ENCODE results near the gene POC1A. TPM values are rescaled to one million over a fixed set of nuclear protein-coding genes. Genes with fewer than 3 reads are reported as not detected.

POC1A gene
- total and polyA plus RNA-seq, 2 donors (not counting 1 experiment from before 2014, with no cell fraction given), result 1.7 to 2.8 TPM

- no peak overlapping the region for H3K4me3 Mint-ChIP-seq
- WGBS (ENCODE audit: insufficient coverage), result 88% methylated on average over 3 of the region's 4 CpGs
- H3K79me2 ChIP-seq (ENCODE audit: control insufficient read depth, insufficient read depth, low read length), result no peaks in the 10 kb centered on the region
- DNase-seq (no peak), ATAC-seq (ENCODE audit: low read depth) (no peak)
- no peaks in the 10 kb centered on the region for H3K27me3 Mint-ChIP-seq
- H3K9me3 Mint-ChIP-seq (ENCODE audit: insufficient read depth), result no peaks in the 10 kb centered on the region
- H3K27ac ChIP-seq (ENCODE audit: low read length in 2 of 2), result no peak overlapping the region
- no peak overlapping the region for H3K4me3 ChIP-seq (ENCODE audit: control extremely low read depth in 1 of 5, extremely low read depth in 1 of 5, insufficient read depth in 1 of 5, low read depth in 2 of 5, low read length in 4 of 5)
- ChIA-PET CTCF (no interaction called here), POLR2A (no interaction called here)
- H3K4me1 ChIP-seq (ENCODE audit: control insufficient read depth in 2 of 2, insufficient read depth in 2 of 2, low read length in 2 of 2), result no peaks in the 10 kb centered on the region
- intact Hi-C loops (cut with micrococcal nuclease), result no loop called here
- H3K27me3 ChIP-seq (replicated peaks in 1 of 4; ENCODE audit: control extremely low read depth in 1 of 4, control insufficient read depth in 3 of 4, insufficient read depth in 4 of 4, low read length in 3 of 4), result no peaks in the 10 kb centered on the region
- no peaks in the 10 kb centered on the region for H4K20me1 ChIP-seq (ENCODE audit: control insufficient read depth, insufficient read depth, low read length, poor library complexity, severe bottlenecking)
- H3K27ac Mint-ChIP-seq, result no peak overlapping the region
- no peak overlapping the region for H2AFZ ChIP-seq (ENCODE audit: insufficient read depth, low read depth, low read length, poor library complexity, severe bottlenecking)
- H3K9ac ChIP-seq (ENCODE audit: low read length), result no peak overlapping the region
- TF ChIP-seq EZH2 (IDR thresholded peaks at IDR 0.05; ENCODE audit: borderline replicate concordance, insufficient read depth, low read depth, low read length, poor library complexity, severe bottlenecking), result no peak
- no peak for TF ChIP-seq CTCF (IDR thresholded peaks at IDR 0.05)
- no peaks in the 10 kb centered on the region for H3K36me3 ChIP-seq (replicated peaks in 1 of 2; ENCODE audit: control extremely low read depth in 1 of 2, control insufficient read depth in 1 of 2, extremely low read depth in 1 of 2, insufficient read depth in 2 of 2, low read length in 1 of 2)
- H3K4me2 ChIP-seq (replicated peaks; ENCODE audit: low read depth, low read length, poor library complexity, severe bottlenecking), result no peak overlapping the region
- H3K9me3 ChIP-seq (ENCODE audit: control extremely low read depth in 1 of 3, control insufficient read depth in 2 of 3, insufficient read depth in 1 of 3, low read length in 2 of 3), result no peaks in the 10 kb centered on the region
- H3K4me1 Mint-ChIP-seq, result no peaks in the 10 kb centered on the region
Measured at GRCh38 chr3:52182691-52183090, 28.5 kb upstream of the POC1A start.

- Mint-ChIP-seq H3K4me1 (no peaks in the 10 kb centered on the region), H3K4me3 (no peak overlapping the region), H3K27ac (no peak overlapping the region), H3K9me3 (ENCODE audit: insufficient read depth) (no peaks in the 10 kb centered on the region), H3K27me3 (no peaks in the 10 kb centered on the region)
- Histone ChIP-seq H3K79me2 (ENCODE audit: control insufficient read depth, insufficient read depth, low read length) (no peaks in the 10 kb centered on the region), H3K27me3 (replicated peaks in 1 of 4; ENCODE audit: control extremely low read depth in 1 of 4, control insufficient read depth in 3 of 4, insufficient read depth in 4 of 4, low read length in 3 of 4) (no peaks in the 10 kb centered on the region), H3K9me3 (ENCODE audit: control extremely low read depth in 1 of 3, control insufficient read depth in 2 of 3, insufficient read depth in 1 of 3, low read length in 2 of 3) (no peaks in the 10 kb centered on the region), H3K4me1 (ENCODE audit: control insufficient read depth in 2 of 2, insufficient read depth in 2 of 2, low read length in 2 of 2) (no peaks in the 10 kb centered on the region), H4K20me1 (ENCODE audit: control insufficient read depth, insufficient read depth, low read length, poor library complexity, severe bottlenecking) (no peaks in the 10 kb centered on the region), H3K4me3 (ENCODE audit: control extremely low read depth in 1 of 5, extremely low read depth in 1 of 5, insufficient read depth in 1 of 5, low read depth in 2 of 5, low read length in 4 of 5) (no peak overlapping the region), H3K9ac (ENCODE audit: low read length) (no peak overlapping the region), H3K27ac (ENCODE audit: low read length in 2 of 2) (no peak overlapping the region), H3K4me2 (replicated peaks; ENCODE audit: low read depth, low read length, poor library complexity, severe bottlenecking) (no peak overlapping the region), H2AFZ (ENCODE audit: insufficient read depth, low read depth, low read length, poor library complexity, severe bottlenecking) (no peak overlapping the region), H3K36me3 (replicated peaks in 1 of 2; ENCODE audit: control extremely low read depth in 1 of 2, control insufficient read depth in 1 of 2, extremely low read depth in 1 of 2, insufficient read depth in 2 of 2, low read length in 1 of 2) (no peaks in the 10 kb centered on the region)
- DNase-seq (no peak), ATAC-seq (ENCODE audit: low read depth) (no peak)
- CTCF ChIA-PET, result no interaction called here
- POLR2A ChIA-PET, result no interaction called here
- TF ChIP-seq CTCF (IDR thresholded peaks at IDR 0.05) (no peak), EZH2 (IDR thresholded peaks at IDR 0.05; ENCODE audit: borderline replicate concordance, insufficient read depth, low read depth, low read length, poor library complexity, severe bottlenecking) (no peak)
- 93% methylated on average over 4 of the region's 5 CpGs for WGBS (ENCODE audit: insufficient coverage)
- intact Hi-C loops (cut with micrococcal nuclease), result no loop called here
Measured at GRCh38 chr3:52182196-52182595, 28.0 kb upstream of the POC1A start.
